NCI-H2107 (cell line): ENCODE measurements around the gene TMEM42.

Experiments used
- DNase-seq: peaks from one replicate; lab custom pipeline; 2025; lab: John Stamatoyannopoulos, UW

TMEM42 gene

GRCh38 chr3:44874308-44874707 lies 12.6 kb downstream of the TMEM42 start, which contains the start of gene TGM4:
Gene TGM4, plus strand, starts transcription at chr3:44874608. Its CDS starts 71 bp downstream, at chr3:44874679.
- no peak for DNase-seq

GRCh38 chr3:44875596-44875995 lies 13.9 kb downstream of the TMEM42 start:
- no peak for DNase-seq

- no peak for DNase-seq
These were observed 15.6 kb downstream of the TMEM42 start for GRCh38 chr3:44877333-44877732.

- no peak for DNase-seq
These were observed 18.6 kb downstream of the TMEM42 start for GRCh38 chr3:44880284-44880683.

GRCh38 chr3:44883213-44883955 lies 21.7 kb downstream of the TMEM42 start:
- no peak for DNase-seq

- DNase-seq, result no peak
These were observed 22.3 kb downstream of the TMEM42 start for GRCh38 chr3:44883999-44884431.

GRCh38 chr3:44885618-44886017 lies 23.9 kb downstream of the TMEM42 start:
- DNase-seq, result no peak

GRCh38 chr3:44886561-44886960 lies 24.8 kb downstream of the TMEM42 start:
- DNase-seq, result no peak

- no peak for DNase-seq
These were observed 25.4 kb downstream of the TMEM42 start for GRCh38 chr3:44887101-44887500.

- DNase-seq, result no peak
These were observed 28.5 kb downstream of the TMEM42 start for GRCh38 chr3:44890258-44890657.

GRCh38 chr3:44890852-44891251 lies 29.1 kb downstream of the TMEM42 start:
- DNase-seq, result no peak

- no peak for DNase-seq
These were observed 31.0 kb downstream of the TMEM42 start for GRCh38 chr3:44892689-44893088.

GRCh38 chr3:44893097-44893496 lies 31.4 kb downstream of the TMEM42 start:
- no peak for DNase-seq

- DNase-seq, result no peak
These were observed 32.8 kb downstream of the TMEM42 start for GRCh38 chr3:44894485-44894884.

GRCh38 chr3:44896440-44896839 lies 34.7 kb downstream of the TMEM42 start:
- DNase-seq, result no peak

GRCh38 chr3:44899683-44900367 lies 38.1 kb downstream of the TMEM42 start:
- DNase-seq, result no peak

- DNase-seq, result no peak
These were observed 40.9 kb downstream of the TMEM42 start for GRCh38 chr3:44902628-44903027.

- DNase-seq, result no peak
These were observed 41.6 kb downstream of the TMEM42 start for GRCh38 chr3:44903314-44903713.

GRCh38 chr3:44903751-44904150 lies 42.0 kb downstream of the TMEM42 start:
- no peak for DNase-seq

- no peak for DNase-seq
These were observed 43.9 kb downstream of the TMEM42 start for GRCh38 chr3:44905446-44906157.

- DNase-seq, result no peak
These were observed 45.3 kb downstream of the TMEM42 start for GRCh38 chr3:44906997-44907396.

- no peak for DNase-seq
These were observed 45.9 kb downstream of the TMEM42 start for GRCh38 chr3:44907612-44908011.

GRCh38 chr3:44909063-44909462 lies 47.4 kb downstream of the TMEM42 start:
- DNase-seq, result no peak
